ENCODE data around the gene OR10AD1. TPM values are rescaled to one million over a fixed set of nuclear protein-coding genes. Genes with fewer than 3 reads are reported as not detected.
A peak's percentile ranks its signal among the peaks of the same experiment; 100 is the strongest.
"Not testable (repeated sequence)": the region's sequence is repeated elsewhere in the genome, so short reads cannot be mapped to it uniquely, and the experiment has no call there.

Gene OR10AD1
- total and polyA plus RNA-seq, 2 experiments from 2014 or later = not detected

DNA sequence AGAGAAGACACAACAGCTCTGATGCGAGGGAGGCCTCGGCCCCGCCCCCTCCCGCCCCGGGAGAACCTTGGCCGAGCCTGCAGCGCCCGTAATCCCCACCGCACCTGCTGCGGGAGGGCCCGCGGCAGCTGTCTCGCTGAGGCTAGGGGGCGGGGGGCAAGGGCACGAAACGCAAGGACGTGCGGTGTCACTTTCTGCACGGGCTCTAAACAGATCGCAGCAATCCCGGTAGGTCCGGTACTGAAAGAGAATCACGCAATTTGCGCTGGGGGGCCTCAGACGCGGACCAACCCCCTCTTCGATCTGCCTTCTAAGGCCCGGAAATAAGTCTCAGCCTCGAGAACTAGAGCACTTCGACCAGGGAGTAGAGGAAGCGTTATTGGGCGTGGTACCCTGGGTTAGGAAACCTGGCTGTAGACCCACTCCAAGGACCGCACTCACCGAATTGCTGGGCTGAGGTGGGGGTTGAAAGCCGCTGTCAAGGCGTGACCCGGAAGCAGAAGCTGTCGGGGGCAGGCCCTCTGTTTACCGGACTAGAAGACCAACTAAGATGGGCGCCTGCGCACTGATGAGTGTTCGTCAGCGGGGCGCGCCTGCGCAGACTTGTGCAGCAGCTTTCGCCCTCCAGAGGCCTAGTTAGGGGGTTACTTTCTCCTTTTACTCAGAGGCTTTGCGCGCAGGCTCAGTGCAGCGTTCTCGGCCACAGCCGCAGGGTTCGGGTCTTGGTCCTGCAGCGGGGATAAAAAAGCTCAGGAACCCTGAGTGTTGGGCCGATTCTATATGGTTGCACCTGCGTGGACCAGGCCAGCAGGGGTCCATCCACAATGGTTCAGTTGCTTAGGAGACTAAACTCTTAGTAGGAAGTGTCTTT, 45.8 kb downstream of the OR10AD1 start, which contains the start of gene ASB8:
Gene ASB8 (minus strand): TSS at position 498 of the 871 bp plus-strand sequence. CDS start 4,019 bp downstream, outside the sequence.
- 0 to 1% methylated on average over 47 to 56 of the region's 56 CpGs for WGBS, 2 experiments (ENCODE audit: low coverage in 1 of 2, low lambda C conversion rate in 2 of 2, missing lambda C conversion rate in 2 of 2)
- H3K9me3 ChIP-seq (ENCODE audit: low read depth) = no peaks in the 10 kb centered on the region
- H4K20me1 ChIP-seq (ENCODE audit: insufficient read depth) = no peaks in the 10 kb centered on the region
- H3K4me3 ChIP-seq = peak within 1 kb of the TSS; percentile 93
- H3K27me3 ChIP-seq (replicated peaks; ENCODE audit: insufficient read depth) = no peaks in the 10 kb centered on the region
- peaks cover 37% of the 10 kb centered on the region for H3K79me2 ChIP-seq (ENCODE audit: insufficient read depth)
- in situ Hi-C loops (cut with MboI) = no loop called here
- H3F3A ChIP-seq (ENCODE audit: insufficient read depth) = no peaks in the 10 kb centered on the region
- no peaks in the 10 kb centered on the region for H3K9me2 ChIP-seq (ENCODE audit: insufficient read depth)
- TF ChIP-seq EZH2 (IDR thresholded peaks at IDR 0.05; ENCODE audit: insufficient read depth, poor library complexity, severe bottlenecking) = no peak
- no peak for TF ChIP-seq EZH2phosphoT487 (IDR thresholded peaks at IDR 0.05; ENCODE audit: insufficient read depth, low read depth)
- peak within 1 kb of the TSS; percentile 85 for H3K9ac ChIP-seq
- H2AFZ ChIP-seq = peak within 1 kb of the TSS; percentile 99
- peaks cover 6% of the 10 kb centered on the region for H3K4me1 ChIP-seq (ENCODE audit: insufficient read depth)
- peak within 1 kb of the TSS; percentile 97 for H3K4me2 ChIP-seq (ENCODE audit: unreplicated experiment)
- no peaks in the 10 kb centered on the region for H3K36me3 ChIP-seq (ENCODE audit: low read depth)
- H3K27ac ChIP-seq = peak within 1 kb of the TSS; percentile 35
- DNase-seq = peak; percentile 99

DNA sequence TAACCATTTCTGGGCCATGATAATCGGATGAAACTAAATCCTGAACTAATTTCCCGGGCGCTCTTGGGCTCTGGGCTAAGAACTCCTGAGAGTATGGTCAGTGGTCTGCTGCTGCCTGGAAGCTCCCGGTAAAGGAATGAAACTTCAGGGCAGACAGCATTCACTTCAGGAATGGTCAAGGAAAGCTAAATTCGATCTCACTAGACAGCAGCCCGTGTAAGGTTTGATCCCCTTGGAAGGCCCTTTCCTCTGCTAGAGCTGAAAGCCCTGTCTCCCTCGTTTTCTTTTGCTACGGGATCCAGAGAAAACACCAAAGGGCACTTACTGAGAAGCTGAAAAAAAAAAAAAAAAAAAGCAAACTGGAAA, 46.5 kb downstream of the OR10AD1 start:
- Histone ChIP-seq H3K9me3 (ENCODE audit: low read depth) (no peaks in the 10 kb centered on the region), H3K4me1 (ENCODE audit: insufficient read depth) (peaks cover 6% of the 10 kb centered on the region), H2AFZ (peak overlapping the region; percentile 99), H3F3A (ENCODE audit: insufficient read depth) (no peaks in the 10 kb centered on the region), H3K36me3 (ENCODE audit: low read depth) (no peaks in the 10 kb centered on the region), H3K9me2 (ENCODE audit: insufficient read depth) (no peaks in the 10 kb centered on the region), H4K20me1 (ENCODE audit: insufficient read depth) (no peaks in the 10 kb centered on the region), H3K79me2 (ENCODE audit: insufficient read depth) (peaks cover 37% of the 10 kb centered on the region), H3K27me3 (replicated peaks; ENCODE audit: insufficient read depth) (no peaks in the 10 kb centered on the region), H3K4me3 (peak overlapping the region; percentile 93), H3K9ac (peak overlapping the region; percentile 85), H3K4me2 (ENCODE audit: unreplicated experiment) (peak overlapping the region; percentile 97), H3K27ac (peak overlapping the region; percentile 31; the same call in 1 of the 2 replicates)
- TF ChIP-seq EZH2 (IDR thresholded peaks at IDR 0.05; ENCODE audit: insufficient read depth, poor library complexity, severe bottlenecking) = no peak
- no peak for TF ChIP-seq EZH2phosphoT487 (IDR thresholded peaks at IDR 0.05; ENCODE audit: insufficient read depth, low read depth)
- DNase-seq = no peak
- WGBS, 2 experiments (ENCODE audit: low coverage in 1 of 2, low lambda C conversion rate in 2 of 2, missing lambda C conversion rate in 2 of 2) = 21 to 22% methylated on average over 8 of the region's 8 CpGs
- in situ Hi-C loops (cut with MboI) = no loop called here

- DNase-seq; H3K27me3 ChIP-seq (replicated peaks; ENCODE audit: insufficient read depth); H3K9ac ChIP-seq; H3K9me2 ChIP-seq (ENCODE audit: insufficient read depth); H3K9me3 ChIP-seq (ENCODE audit: low read depth); H3K4me3 ChIP-seq; H4K20me1 ChIP-seq (ENCODE audit: insufficient read depth); H3K36me3 ChIP-seq (ENCODE audit: low read depth); H3F3A ChIP-seq (ENCODE audit: insufficient read depth); H3K27ac ChIP-seq; in situ Hi-C loops (cut with MboI); H3K4me1 ChIP-seq (ENCODE audit: insufficient read depth); H2AFZ ChIP-seq: not testable (repeated sequence)
- Histone ChIP-seq H3K4me2 (ENCODE audit: unreplicated experiment) (peak overlapping the region; percentile 97), H3K79me2 (ENCODE audit: insufficient read depth) (peaks cover 37% of the 10 kb centered on the region)
- WGBS, 2 experiments (ENCODE audit: low coverage in 1 of 2, low lambda C conversion rate in 2 of 2, missing lambda C conversion rate in 2 of 2) = 76 to 87% methylated on average over 5 of the region's 5 CpGs
Measured at GRCh38 chr12:48155786-48156185, 47.3 kb downstream of the OR10AD1 start.

Other genes starting within 250 kb of the OR10AD1 start
- gene TMEM106C, start 239.7 kb downstream of the OR10AD1 start, total RNA-seq (2014; rRNA removed; shearing (Covaris generic)) = 57.5 and 79.8 TPM in 2 replicates
- 69.4 and 70.4 TPM in 2 replicates for gene TMEM106C, start 239.7 kb downstream of the OR10AD1 start, polyA plus RNA-seq (2016; fragmentation: Nextera tagmentation; extraction: Ambion mirVana)
- gene COL2A1, start 198.8 kb downstream of the OR10AD1 start, total RNA-seq (2014; rRNA removed; shearing (Covaris generic)) = not detected in 2 replicates
- not detected in 2 replicates for gene COL2A1, start 198.8 kb downstream of the OR10AD1 start, polyA plus RNA-seq (2016; fragmentation: Nextera tagmentation; extraction: Ambion mirVana)
- gene SENP1, start 97.2 kb downstream of the OR10AD1 start, total RNA-seq (2014; rRNA removed; shearing (Covaris generic)) = 15.3 and 28.6 TPM in 2 replicates
- gene SENP1, start 97.2 kb downstream of the OR10AD1 start, polyA plus RNA-seq (2016; fragmentation: Nextera tagmentation; extraction: Ambion mirVana) = 6.1 and 6.7 TPM in 2 replicates
- gene PFKM, start 83.9 kb downstream of the OR10AD1 start, total RNA-seq (2014; rRNA removed; shearing (Covaris generic)) = 35.8 and 41.1 TPM in 2 replicates
- 27.6 and 28.8 TPM in 2 replicates for gene PFKM, start 83.9 kb downstream of the OR10AD1 start, polyA plus RNA-seq (2016; fragmentation: Nextera tagmentation; extraction: Ambion mirVana)
- 27.3 and 41.5 TPM in 2 replicates for gene ASB8, start 45.8 kb downstream of the OR10AD1 start, total RNA-seq (2014; rRNA removed; shearing (Covaris generic))
- 23.3 and 31.2 TPM in 2 replicates for gene ASB8, start 45.8 kb downstream of the OR10AD1 start, polyA plus RNA-seq (2016; fragmentation: Nextera tagmentation; extraction: Ambion mirVana)
- 1.0 and 1.7 TPM in 2 replicates for gene CCDC184, start 19.6 kb downstream of the OR10AD1 start, total RNA-seq (2014; rRNA removed; shearing (Covaris generic))
- 2.0 and 2.2 TPM in 2 replicates for gene CCDC184, start 19.6 kb downstream of the OR10AD1 start, polyA plus RNA-seq (2016; fragmentation: Nextera tagmentation; extraction: Ambion mirVana)
- 7.8 and 8.2 TPM in 2 replicates for gene ZNF641, start 147.6 kb upstream of the OR10AD1 start, total RNA-seq (2014; rRNA removed; shearing (Covaris generic))
- gene ZNF641, start 147.6 kb upstream of the OR10AD1 start, polyA plus RNA-seq (2016; fragmentation: Nextera tagmentation; extraction: Ambion mirVana) = 3.2 and 3.3 TPM in 2 replicates

Measured in GM23248 (cell line).